ENCODE results near the gene ISLR.

- TF ChIP-seq CTCF (optimal IDR thresholded peaks at IDR 0.05 in 1 of 3, IDR thresholded peaks at IDR 0.05 in 1 of 3, conservative IDR thresholded peaks at IDR 0.05 in 1 of 3; ENCODE audit: extremely low read depth in 1 of 3, insufficient read depth in 2 of 3, low read length in 3 of 3) (no peak), EZH2 (IDR thresholded peaks at IDR 0.05; ENCODE audit: low read length) (no peak)
Measured at GRCh38 chr15:74185710-74186348, 12.3 kb downstream of the ISLR start.

Data from keratinocyte (primary cell).